CD14-positive monocyte (primary cell): ENCODE results near the gene POMGNT2. TPM values are rescaled to one million over a fixed set of nuclear protein-coding genes. Genes with fewer than 3 reads are reported as not detected.
A peak's percentile ranks its signal among the peaks of the same experiment; 100 is the strongest.

Source experiments
- DNase-seq, 3 donors: peaks; one replicate each; pipeline ENCODE4 v3.0.0-alpha.2; 2011 to 2022
- H2AFZ ChIP-seq: 2 replicates; pipeline ENCODE4 v1.6.0; 2012; ENCODE audit warnings: mild to moderate bottlenecking, low read depth, low read length, inconsistent platforms; ENCODE audit not compliant: insufficient read depth, poor library complexity, severe bottlenecking
- H3K27ac ChIP-seq, 2 donors: 1 replicate in 1 of 2; 2 replicates in 1 of 2; pipeline ENCODE4 v1.5.1; 2012 to 2013; ENCODE audit warnings: low read length in 2 of 2, control low read depth in 1 of 2, inconsistent platforms in 1 of 2, low read depth in 1 of 2, mild to moderate bottlenecking in 1 of 2
- H3K27me3 ChIP-seq, 2 donors: one replicate each; pipeline versions ENCODE4 v1.6.0 to v1.6.1; 2011 to 2013; ENCODE audit warnings: low read length in 2 of 2; ENCODE audit not compliant: control insufficient read depth in 2 of 2, insufficient read depth in 2 of 2
- H3K36me3 ChIP-seq, 2 donors: replicated peaks in 1 of 2; 1 replicate in 1 of 2; 2 replicates in 1 of 2; pipeline versions ENCODE4 v1.5.1 to v1.6.1; 2012 to 2013; ENCODE audit warnings: low read length in 2 of 2, control low read depth in 1 of 2, inconsistent platforms in 1 of 2, mild to moderate bottlenecking in 1 of 2; ENCODE audit not compliant: insufficient read depth in 2 of 2, control insufficient read depth in 1 of 2
- H3K4me1 ChIP-seq, 2 donors: 1 replicate in 1 of 2; 2 replicates in 1 of 2; pipeline versions ENCODE4 v1.5.1 to v1.6.1; 2012 to 2013; ENCODE audit warnings: low read length in 2 of 2, control low read depth in 1 of 2, inconsistent platforms in 1 of 2, mild to moderate bottlenecking in 1 of 2, moderate library complexity in 1 of 2; ENCODE audit not compliant: insufficient read depth in 2 of 2, control insufficient read depth in 1 of 2
- H3K4me2 ChIP-seq: replicated peaks from 2 replicates; pipeline ENCODE3; 2012; ENCODE audit warnings: low read length, moderate library complexity, mild to moderate bottlenecking; ENCODE audit not compliant: poor library complexity, severe bottlenecking; ENCODE audit errors: extremely low read depth
- H3K4me3 ChIP-seq, 3 experiments: fragments of 200-600 bp in 1 of 3; sonication (generic) in 1 of 3; replicated peaks in 1 of 3; 1 replicate in 2 of 3; 2 replicates in 1 of 3; pipeline ENCODE4 v1.5.1; 2011 to 2013; ENCODE audit warnings: low read length in 3 of 3, mild to moderate bottlenecking in 3 of 3, control low read depth in 2 of 3, low read depth in 2 of 3, inconsistent platforms in 1 of 3, moderate library complexity in 1 of 3
- H3K79me2 ChIP-seq: 2 replicates; pipeline ENCODE4 v1.6.0; 2012; ENCODE audit warnings: mild to moderate bottlenecking, control low read depth, inconsistent platforms, low read length, moderate library complexity; ENCODE audit not compliant: insufficient read depth
- H3K9ac ChIP-seq: 2 replicates; pipeline ENCODE4 v1.6.0; 2017; ENCODE audit warnings: low read length, mild to moderate bottlenecking; ENCODE audit not compliant: insufficient read depth, poor library complexity, severe bottlenecking
- H3K9me3 ChIP-seq, 2 donors: replicated peaks in 1 of 2; 1 replicate in 1 of 2; 2 replicates in 1 of 2; pipeline versions ENCODE4 v1.5.1 to v1.6.1; 2012 to 2013; ENCODE audit warnings: low read length in 2 of 2, control low read depth in 1 of 2; ENCODE audit not compliant: control insufficient read depth in 1 of 2, insufficient read depth in 1 of 2
- H4K20me1 ChIP-seq: 2 replicates; pipeline ENCODE4 v1.6.0; 2012; ENCODE audit warnings: mild to moderate bottlenecking, low read length, control low read depth, moderate library complexity; ENCODE audit not compliant: insufficient read depth
- H3K27ac Mint-ChIP-seq, 7 donors: one replicate each; pipeline ENCODE4 v1.8.0; 2020; ENCODE audit warnings: mild to moderate bottlenecking in 7 of 7, mixed read lengths in 7 of 7, moderate library complexity in 6 of 7, inconsistent platforms in 2 of 7
- H3K27me3 Mint-ChIP-seq, 3 donors: one replicate each; pipeline ENCODE4 v1.8.0; 2021 to 2022; ENCODE audit warnings: low read depth in 3 of 3, mild to moderate bottlenecking in 3 of 3, mixed read lengths in 3 of 3, moderate library complexity in 3 of 3, inconsistent platforms in 1 of 3
- H3K36me3 Mint-ChIP-seq, 2 donors: one replicate each; pipeline ENCODE4 v1.8.0; 2020; ENCODE audit warnings: mixed read lengths in 2 of 2, inconsistent platforms in 1 of 2, mild to moderate bottlenecking in 1 of 2
- H3K4me1 Mint-ChIP-seq: one replicate; pipeline ENCODE4 v1.8.0; 2020; ENCODE audit warnings: mild to moderate bottlenecking, mixed read lengths
- H3K4me3 Mint-ChIP-seq, 2 donors: one replicate each; pipeline ENCODE4 v1.8.0; 2020; ENCODE audit warnings: mild to moderate bottlenecking in 2 of 2, mixed read lengths in 2 of 2, moderate library complexity in 1 of 2
- H3K9me3 Mint-ChIP-seq, 7 donors: one replicate each; pipeline ENCODE4 v1.8.0; 2020 to 2022; ENCODE audit warnings: mixed read lengths in 7 of 7, mild to moderate bottlenecking in 6 of 7, moderate library complexity in 6 of 7, inconsistent platforms in 2 of 7
- WGBS: methylation state at CpG from one replicate; pipeline ENCODE4 v1.1.5; 2013; ENCODE audit warnings: missing lambda C conversion rate; ENCODE audit not compliant: insufficient coverage; 5-methylcytosine and 5-hydroxymethylcytosine counted together
- intact Hi-C, 2 donors: fragments of 100-400 bp; cut with micrococcal nuclease; formaldehyde crosslinking; loops; one replicate each; pipeline versions ENCODE4 v1.15.0 to v1.15.1; 2023
- polyA plus RNA-seq, 3 donors: library from polyadenylated mRNA; depleted of rRNA in 1 of 3; unstranded in 2 of 3; stranded (reverse) in 1 of 3; fragments of 300-500 nt in 2 of 3; fragments of >200 nt in 1 of 3; fragmentation: Illumina TruSeq in 2 of 3; gene quantifications; 1 replicate in 2 of 3; 2 replicates in 1 of 3; pipeline ENCODE4 v1.2.3, GENCODE V29; 2012 to 2021
- TF ChIP-seq, protein P1 (sequence below): fragments of 200-600 bp; IDR thresholded peaks from one replicate; pipeline ENCODE4 v1.8.0; 2022; ENCODE audit warnings: antibody characterized with exemption, mild to moderate bottlenecking

POMGNT2 gene
- polyA plus RNA-seq, 3 donors = 4.3 to 5.1 (median 4.4) TPM

DNA sequence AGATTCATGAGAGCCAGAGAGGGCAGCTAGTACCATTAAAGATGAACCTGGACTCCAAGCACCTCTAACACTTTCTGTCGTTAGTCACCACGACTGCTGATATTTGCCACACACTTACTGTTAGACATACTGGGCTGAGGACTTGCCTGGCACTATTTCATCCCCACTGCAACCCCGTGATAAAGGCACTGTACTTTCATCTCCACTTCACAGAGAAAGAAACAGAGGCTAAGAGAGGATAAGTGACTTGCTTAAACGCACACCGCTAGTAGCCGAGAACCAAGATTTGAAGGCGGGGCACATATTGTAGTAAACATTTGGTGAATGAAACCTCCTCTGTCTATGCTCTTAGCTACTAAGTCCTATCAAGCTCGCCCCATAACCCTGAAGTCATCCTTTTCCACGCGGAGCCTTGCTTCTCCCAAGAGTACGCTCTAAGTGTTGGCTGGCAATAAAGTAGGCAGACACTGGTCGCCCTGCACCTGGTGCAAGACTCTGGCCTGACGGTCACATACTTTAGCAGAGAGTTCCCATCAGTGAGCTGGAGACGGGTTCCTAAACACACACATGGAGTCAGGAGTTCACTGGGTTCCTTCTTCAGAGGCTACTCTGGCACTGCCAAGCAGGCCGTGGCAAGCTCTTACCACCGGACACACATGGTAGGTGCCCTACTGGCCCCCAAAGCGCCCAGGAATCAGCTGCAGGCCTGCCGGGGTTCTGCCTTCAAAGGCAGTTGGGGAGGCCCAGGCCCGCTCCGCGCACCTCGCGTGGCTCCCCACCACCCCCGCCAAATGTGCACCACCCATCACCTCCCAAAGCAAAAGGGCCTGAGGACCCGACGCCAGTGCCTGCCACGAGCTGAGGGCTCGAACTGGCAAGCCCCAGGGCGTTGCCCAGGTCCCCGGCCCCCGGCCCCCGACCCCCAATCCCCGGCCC, 951 bp downstream of the POMGNT2 start:
- intact Hi-C loops = no loop called here
- H3K4me1 Mint-ChIP-seq = peaks cover 15% of the 10 kb centered on the region

DNA sequence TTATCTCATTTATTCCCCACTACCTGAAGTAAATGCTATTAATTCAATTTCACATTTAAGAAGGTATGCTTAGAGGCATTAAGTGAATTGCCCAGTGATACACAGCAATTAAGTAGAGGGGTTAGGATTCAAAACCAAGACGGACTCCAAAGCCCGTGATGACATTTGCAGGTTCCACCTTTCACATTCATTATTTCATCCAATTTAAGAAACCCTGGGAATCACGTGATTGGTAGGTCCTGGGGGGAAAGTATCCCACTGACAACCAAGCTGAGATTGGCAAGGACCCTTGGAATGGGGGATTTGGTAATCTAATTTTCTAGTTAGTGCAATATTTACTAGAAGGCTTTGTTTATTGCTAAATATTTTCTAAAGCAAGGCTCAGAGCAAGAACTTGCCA, 1.8 kb downstream of the POMGNT2 start:
- H3K4me1 Mint-ChIP-seq = peaks cover 15% of the 10 kb centered on the region
- no peaks in the 10 kb centered on the region for H3K36me3 Mint-ChIP-seq
- H3K4me1 ChIP-seq = peaks cover 9 to 14% of the 10 kb centered on the region in 2 donors
- H3K36me3 ChIP-seq = no peaks in the 10 kb centered on the region
- no peaks in the 10 kb centered on the region for H3K9me3 ChIP-seq
- H3K27me3 Mint-ChIP-seq = peaks cover 4 to 22% (median 14%) of the 10 kb centered on the region in 3 donors
- H4K20me1 ChIP-seq = no peaks in the 10 kb centered on the region
- no peak overlapping the region for H3K27ac ChIP-seq
- no peak overlapping the region for H3K4me3 ChIP-seq
- peaks cover 0 to 7% of the 10 kb centered on the region in 2 donors for H3K27me3 ChIP-seq
- no peak for DNase-seq
- no peak overlapping the region for H3K27ac Mint-ChIP-seq
- whole genome bisulfite sequencing = no CpG with 5 or more reads among the region's 3 CpGs
- no peak overlapping the region for H3K4me3 Mint-ChIP-seq
- no peak overlapping the region for H3K9ac ChIP-seq
- H3K4me2 ChIP-seq = no peak overlapping the region
- intact Hi-C loops = no loop called here
- H3K79me2 ChIP-seq = no peaks in the 10 kb centered on the region
- TF ChIP-seq, protein P1, sequence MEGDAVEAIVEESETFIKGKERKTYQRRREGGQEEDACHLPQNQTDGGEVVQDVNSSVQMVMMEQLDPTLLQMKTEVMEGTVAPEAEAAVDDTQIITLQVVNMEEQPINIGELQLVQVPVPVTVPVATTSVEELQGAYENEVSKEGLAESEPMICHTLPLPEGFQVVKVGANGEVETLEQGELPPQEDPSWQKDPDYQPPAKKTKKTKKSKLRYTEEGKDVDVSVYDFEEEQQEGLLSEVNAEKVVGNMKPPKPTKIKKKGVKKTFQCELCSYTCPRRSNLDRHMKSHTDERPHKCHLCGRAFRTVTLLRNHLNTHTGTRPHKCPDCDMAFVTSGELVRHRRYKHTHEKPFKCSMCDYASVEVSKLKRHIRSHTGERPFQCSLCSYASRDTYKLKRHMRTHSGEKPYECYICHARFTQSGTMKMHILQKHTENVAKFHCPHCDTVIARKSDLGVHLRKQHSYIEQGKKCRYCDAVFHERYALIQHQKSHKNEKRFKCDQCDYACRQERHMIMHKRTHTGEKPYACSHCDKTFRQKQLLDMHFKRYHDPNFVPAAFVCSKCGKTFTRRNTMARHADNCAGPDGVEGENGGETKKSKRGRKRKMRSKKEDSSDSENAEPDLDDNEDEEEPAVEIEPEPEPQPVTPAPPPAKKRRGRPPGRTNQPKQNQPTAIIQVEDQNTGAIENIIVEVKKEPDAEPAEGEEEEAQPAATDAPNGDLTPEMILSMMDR = no peak
- H2AFZ ChIP-seq = no peak overlapping the region
- H3K9me3 Mint-ChIP-seq = peaks cover 0 to 2% (median 0%) of the 10 kb centered on the region in 7 donors

More for the DNA sequence above, 951 bp downstream of the POMGNT2 start:
- no peaks in the 10 kb centered on the region for H3K36me3 ChIP-seq
- H3K4me2 ChIP-seq = peak overlapping the region; percentile 84
- WGBS = 72% methylated on average over 16 of the region's 33 CpGs
- no peaks in the 10 kb centered on the region for H4K20me1 ChIP-seq
- H3K4me1 ChIP-seq = peaks cover 9 to 14% of the 10 kb centered on the region in 2 donors
- H3K27ac ChIP-seq = no peak overlapping the region
- TF ChIP-seq, protein P1 = no peak
- peaks cover 4 to 22% (median 14%) of the 10 kb centered on the region in 3 donors for H3K27me3 Mint-ChIP-seq
- peak overlapping the region; percentile 78 to 83 for H3K4me3 Mint-ChIP-seq
- H3K4me3 ChIP-seq = peak overlapping the region in 2 of 3 experiments; percentile 58 to 80
- no peaks in the 10 kb centered on the region for H3K9me3 ChIP-seq
- H3K9me3 Mint-ChIP-seq = peaks cover 0 to 2% (median 0%) of the 10 kb centered on the region in 7 donors
- H2AFZ ChIP-seq = peak overlapping the region; percentile 97
- no peaks in the 10 kb centered on the region for H3K79me2 ChIP-seq
- DNase-seq = no peak
- H3K9ac ChIP-seq = no peak overlapping the region
- H3K27ac Mint-ChIP-seq = peak overlapping the region in 1 of 7 donors; percentile 7
- H3K27me3 ChIP-seq = peaks cover 0 to 7% of the 10 kb centered on the region in 2 donors
- H3K36me3 Mint-ChIP-seq = no peaks in the 10 kb centered on the region
